ENCODE data around the gene GEMIN7.
A peak's percentile ranks its signal among the peaks of the same experiment; 100 is the strongest.
"Not testable (repeated sequence)": the region's sequence is repeated elsewhere in the genome, so short reads cannot be mapped to it uniquely, and the experiment has no call there.

GEMIN7 gene

DNA sequence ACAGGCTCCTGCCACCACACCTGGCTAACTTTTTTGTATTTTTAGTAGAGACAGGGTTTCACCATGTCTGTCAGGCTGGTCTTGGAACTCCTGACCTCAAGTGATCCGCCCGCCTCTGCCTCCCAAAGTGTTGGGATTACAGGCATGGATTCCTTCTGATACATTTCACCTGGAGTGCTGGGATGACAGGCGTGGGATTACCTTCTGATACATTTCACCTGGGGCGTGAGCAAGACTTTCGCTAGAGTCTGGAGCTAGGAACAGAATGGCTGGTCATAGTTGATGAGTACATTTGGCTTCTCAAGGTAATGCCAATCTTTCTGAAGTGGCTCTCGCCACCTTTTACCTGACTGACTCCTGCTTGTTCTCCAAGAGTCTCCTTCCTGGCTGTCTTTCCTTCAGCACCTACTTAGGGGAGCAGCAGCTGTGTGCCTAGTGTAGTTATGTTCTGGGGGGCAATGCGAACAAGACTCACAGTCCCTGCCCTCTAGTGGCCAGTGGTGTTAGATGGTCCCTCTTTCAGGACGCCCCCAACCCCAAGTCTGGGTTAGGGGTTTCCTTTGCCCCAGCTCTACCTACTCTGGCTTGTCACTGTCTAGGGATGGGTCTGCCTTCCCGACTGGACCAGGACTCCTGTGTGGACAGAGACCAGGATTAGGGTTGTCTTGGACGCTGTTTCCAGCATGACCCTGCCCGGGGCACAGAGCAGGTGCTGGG, 33.2 kb downstream of the GEMIN7 start:
- Histone ChIP-seq H3K9ac (ENCODE audit: low read depth, low read length) (no peak overlapping the region), H3K36me3 (ENCODE audit: control insufficient read depth, insufficient read depth, low read length) (no peaks in the 10 kb centered on the region), H3K27me3 (ENCODE audit: control insufficient read depth, insufficient read depth, low read length) (no peaks in the 10 kb centered on the region), H3K9me3 (ENCODE audit: control insufficient read depth, insufficient read depth, low read length) (no peaks in the 10 kb centered on the region), H3K4me1 (ENCODE audit: control insufficient read depth, insufficient read depth, low read length) (no peaks in the 10 kb centered on the region), H3K4me3 (ENCODE audit: low read depth, low read length) (no peak overlapping the region), H3K27ac (ENCODE audit: low read depth, low read length) (no peak overlapping the region)

GRCh38 chr19:45113628-45114027, 34.6 kb downstream of the GEMIN7 start:
- Histone ChIP-seq H3K27ac (ENCODE audit: low read depth, low read length) (no peak overlapping the region), H3K4me3 (ENCODE audit: low read depth, low read length) (no peak overlapping the region), H3K4me1 (ENCODE audit: control insufficient read depth, insufficient read depth, low read length) (no peaks in the 10 kb centered on the region), H3K9me3 (ENCODE audit: control insufficient read depth, insufficient read depth, low read length) (no peaks in the 10 kb centered on the region), H3K27me3 (ENCODE audit: control insufficient read depth, insufficient read depth, low read length) (no peaks in the 10 kb centered on the region), H3K9ac (ENCODE audit: low read depth, low read length) (no peak overlapping the region), H3K36me3 (ENCODE audit: control insufficient read depth, insufficient read depth, low read length) (no peaks in the 10 kb centered on the region)

DNA sequence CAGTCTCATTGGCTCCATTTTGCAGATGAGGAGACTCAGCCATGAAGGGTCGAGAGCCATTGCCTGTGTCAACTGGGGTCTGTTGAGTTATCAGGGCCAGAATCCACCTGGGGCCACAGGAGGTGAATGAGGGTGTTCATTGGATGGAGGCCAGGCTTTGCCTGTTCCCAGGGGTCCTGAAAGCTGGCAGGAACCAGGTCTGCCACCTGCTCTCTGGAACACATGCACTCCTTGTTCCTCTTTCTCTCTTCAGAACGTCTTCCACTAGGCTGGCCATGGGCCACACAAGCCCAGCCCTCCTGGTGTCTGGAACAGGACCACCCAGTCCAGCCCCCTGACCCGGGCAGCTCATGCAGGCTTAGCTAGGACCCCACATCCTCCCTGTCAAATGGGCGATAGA, 35.1 kb downstream of the GEMIN7 start:
- Histone ChIP-seq H3K4me3 (ENCODE audit: low read depth, low read length) (no peak overlapping the region), H3K9me3 (ENCODE audit: control insufficient read depth, insufficient read depth, low read length) (no peaks in the 10 kb centered on the region), H3K36me3 (ENCODE audit: control insufficient read depth, insufficient read depth, low read length) (no peaks in the 10 kb centered on the region), H3K27me3 (ENCODE audit: control insufficient read depth, insufficient read depth, low read length) (no peaks in the 10 kb centered on the region), H3K4me1 (ENCODE audit: control insufficient read depth, insufficient read depth, low read length) (no peaks in the 10 kb centered on the region), H3K27ac (ENCODE audit: low read depth, low read length) (no peak overlapping the region), H3K9ac (ENCODE audit: low read depth, low read length) (no peak overlapping the region)

- Histone ChIP-seq H3K27ac (ENCODE audit: low read depth, low read length) (no peak overlapping the region), H3K36me3 (ENCODE audit: control insufficient read depth, insufficient read depth, low read length) (no peaks in the 10 kb centered on the region), H3K9ac (ENCODE audit: low read depth, low read length) (no peak overlapping the region), H3K4me1 (ENCODE audit: control insufficient read depth, insufficient read depth, low read length) (no peaks in the 10 kb centered on the region), H3K9me3 (ENCODE audit: control insufficient read depth, insufficient read depth, low read length) (no peaks in the 10 kb centered on the region), H3K4me3 (ENCODE audit: low read depth, low read length) (no peak overlapping the region), H3K27me3 (ENCODE audit: control insufficient read depth, insufficient read depth, low read length) (no peaks in the 10 kb centered on the region)
These were observed 37.0 kb downstream of the GEMIN7 start for GRCh38 chr19:45115809-45116615.

DNA sequence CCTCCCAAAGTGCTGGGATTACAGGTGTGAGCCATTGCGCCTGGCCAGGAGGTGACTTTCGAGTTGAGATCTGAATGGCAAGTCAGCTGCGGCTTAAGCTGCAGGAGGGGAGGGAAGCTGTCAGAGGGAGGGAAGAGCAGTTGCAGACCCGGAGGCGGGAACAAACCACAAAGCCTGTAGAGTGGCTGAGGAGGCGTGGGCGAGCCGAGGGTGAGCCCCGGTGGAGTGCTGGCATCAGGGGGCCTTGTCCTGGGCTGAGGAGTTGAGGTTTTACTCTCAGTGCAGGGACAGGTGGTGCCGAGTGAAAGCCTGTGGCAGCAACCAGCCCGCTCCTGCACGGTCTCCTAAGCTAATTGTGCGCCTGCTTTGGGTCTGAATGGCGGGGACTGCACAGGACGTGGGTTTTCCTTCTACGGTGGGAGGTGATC, 38.1 kb downstream of the GEMIN7 start:
- no peak overlapping the region for H3K4me3 ChIP-seq (ENCODE audit: low read depth, low read length)
- no peak overlapping the region for H3K9ac ChIP-seq (ENCODE audit: low read depth, low read length)
- no peaks in the 10 kb centered on the region for H3K27me3 ChIP-seq (ENCODE audit: control insufficient read depth, insufficient read depth, low read length)
- H3K4me1 ChIP-seq (ENCODE audit: control insufficient read depth, insufficient read depth, low read length), result no peaks in the 10 kb centered on the region
- peak overlapping the region; percentile 40 for H3K27ac ChIP-seq (ENCODE audit: low read depth, low read length)
- no peaks in the 10 kb centered on the region for H3K36me3 ChIP-seq (ENCODE audit: control insufficient read depth, insufficient read depth, low read length)
- H3K9me3 ChIP-seq (ENCODE audit: control insufficient read depth, insufficient read depth, low read length), result no peaks in the 10 kb centered on the region

- peak overlapping the region; percentile 40 for H3K27ac ChIP-seq (ENCODE audit: low read depth, low read length)
- H3K9ac ChIP-seq (ENCODE audit: low read depth, low read length), result no peak overlapping the region
These were observed 38.6 kb downstream of the GEMIN7 start for GRCh38 chr19:45117671-45118070.

GRCh38 chr19:45118106-45118505, 39.0 kb downstream of the GEMIN7 start:
- no peaks in the 10 kb centered on the region for H3K27me3 ChIP-seq (ENCODE audit: control insufficient read depth, insufficient read depth, low read length)
- H3K4me3 ChIP-seq (ENCODE audit: low read depth, low read length), result no peak overlapping the region
- H3K4me1 ChIP-seq (ENCODE audit: control insufficient read depth, insufficient read depth, low read length), result no peaks in the 10 kb centered on the region
- no peak overlapping the region for H3K9ac ChIP-seq (ENCODE audit: low read depth, low read length)
- H3K27ac ChIP-seq (ENCODE audit: low read depth, low read length), result no peak overlapping the region
- H3K9me3 ChIP-seq (ENCODE audit: control insufficient read depth, insufficient read depth, low read length), result no peaks in the 10 kb centered on the region
- no peaks in the 10 kb centered on the region for H3K36me3 ChIP-seq (ENCODE audit: control insufficient read depth, insufficient read depth, low read length)

More at GRCh38 chr19:45117671-45118070, 38.6 kb downstream of the GEMIN7 start:
- H3K27me3 ChIP-seq (ENCODE audit: control insufficient read depth, insufficient read depth, low read length), result no peaks in the 10 kb centered on the region
- H3K36me3 ChIP-seq (ENCODE audit: control insufficient read depth, insufficient read depth, low read length), result no peaks in the 10 kb centered on the region
- H3K4me1 ChIP-seq (ENCODE audit: control insufficient read depth, insufficient read depth, low read length), result no peaks in the 10 kb centered on the region
- no peak overlapping the region for H3K4me3 ChIP-seq (ENCODE audit: low read depth, low read length)
- H3K9me3 ChIP-seq (ENCODE audit: control insufficient read depth, insufficient read depth, low read length), result no peaks in the 10 kb centered on the region

DNA sequence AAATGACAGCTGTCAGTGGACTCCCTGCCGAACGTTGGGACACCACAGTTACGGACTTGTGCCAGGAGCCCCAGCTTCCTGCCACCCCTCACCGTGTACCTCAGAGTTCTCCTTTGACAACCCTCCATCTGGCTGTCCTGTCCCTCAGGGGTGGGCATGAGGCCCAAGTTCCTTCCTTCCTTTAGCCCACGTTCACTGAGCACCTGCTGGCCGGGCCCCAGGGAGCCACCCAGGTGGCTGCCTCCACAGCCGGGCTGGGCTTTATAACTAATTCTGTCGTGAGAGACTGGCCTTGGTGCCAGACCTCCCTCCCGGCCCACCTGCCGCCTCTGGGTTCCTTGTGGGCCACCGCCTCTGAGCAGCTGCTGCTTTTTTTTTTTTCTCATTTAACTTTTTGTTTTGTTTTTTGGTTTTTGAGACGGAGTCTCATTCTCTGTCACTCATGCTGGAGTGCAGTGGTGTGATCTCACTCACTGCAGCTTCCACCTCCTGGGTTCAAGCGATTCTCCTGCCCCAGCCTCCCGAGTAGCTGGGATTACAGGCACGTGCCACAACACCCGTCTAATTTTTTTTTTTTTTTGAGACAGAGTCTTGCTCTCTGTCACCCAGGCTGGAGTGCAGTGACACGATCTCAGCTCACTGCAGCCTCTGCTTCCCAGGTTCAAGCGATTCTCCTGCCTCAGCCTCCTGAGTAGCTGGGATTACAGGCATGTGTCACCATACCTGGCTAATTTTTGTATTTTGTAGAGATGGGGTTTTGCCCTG, 39.7 kb downstream of the GEMIN7 start:
- H3K27me3 ChIP-seq (ENCODE audit: control insufficient read depth, insufficient read depth, low read length); H3K9me3 ChIP-seq (ENCODE audit: control insufficient read depth, insufficient read depth, low read length); H3K4me3 ChIP-seq (ENCODE audit: low read depth, low read length); H3K9ac ChIP-seq (ENCODE audit: low read depth, low read length); H3K36me3 ChIP-seq (ENCODE audit: control insufficient read depth, insufficient read depth, low read length); H3K27ac ChIP-seq (ENCODE audit: low read depth, low read length); H3K4me1 ChIP-seq (ENCODE audit: control insufficient read depth, insufficient read depth, low read length): not testable (repeated sequence)

DNA sequence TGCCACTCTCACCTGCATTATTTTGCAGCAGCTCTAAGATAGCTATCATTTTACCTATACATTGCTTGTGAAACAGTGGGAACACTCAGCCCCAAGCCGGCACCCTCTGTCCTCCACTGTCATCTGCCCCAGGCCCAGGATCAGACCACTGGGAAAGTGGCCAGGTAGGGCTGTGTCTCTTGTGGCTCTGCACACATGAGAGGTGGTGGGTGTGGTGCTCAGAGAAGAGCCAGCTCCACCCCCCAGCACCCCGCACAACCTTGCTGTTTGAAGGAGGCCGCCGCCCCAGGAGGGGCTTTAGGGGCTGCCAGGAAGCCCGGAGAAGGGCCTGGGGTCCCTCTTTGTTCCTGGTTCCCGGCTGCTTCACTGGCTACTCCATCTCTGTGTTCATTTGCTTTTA, 40.5 kb downstream of the GEMIN7 start:
- Histone ChIP-seq H3K9ac (ENCODE audit: low read depth, low read length) (no peak overlapping the region), H3K27ac (ENCODE audit: low read depth, low read length) (no peak overlapping the region), H3K4me3 (ENCODE audit: low read depth, low read length) (no peak overlapping the region), H3K27me3 (ENCODE audit: control insufficient read depth, insufficient read depth, low read length) (no peaks in the 10 kb centered on the region), H3K9me3 (ENCODE audit: control insufficient read depth, insufficient read depth, low read length) (no peaks in the 10 kb centered on the region), H3K4me1 (ENCODE audit: control insufficient read depth, insufficient read depth, low read length) (no peaks in the 10 kb centered on the region), H3K36me3 (ENCODE audit: control insufficient read depth, insufficient read depth, low read length) (no peaks in the 10 kb centered on the region)

DNA sequence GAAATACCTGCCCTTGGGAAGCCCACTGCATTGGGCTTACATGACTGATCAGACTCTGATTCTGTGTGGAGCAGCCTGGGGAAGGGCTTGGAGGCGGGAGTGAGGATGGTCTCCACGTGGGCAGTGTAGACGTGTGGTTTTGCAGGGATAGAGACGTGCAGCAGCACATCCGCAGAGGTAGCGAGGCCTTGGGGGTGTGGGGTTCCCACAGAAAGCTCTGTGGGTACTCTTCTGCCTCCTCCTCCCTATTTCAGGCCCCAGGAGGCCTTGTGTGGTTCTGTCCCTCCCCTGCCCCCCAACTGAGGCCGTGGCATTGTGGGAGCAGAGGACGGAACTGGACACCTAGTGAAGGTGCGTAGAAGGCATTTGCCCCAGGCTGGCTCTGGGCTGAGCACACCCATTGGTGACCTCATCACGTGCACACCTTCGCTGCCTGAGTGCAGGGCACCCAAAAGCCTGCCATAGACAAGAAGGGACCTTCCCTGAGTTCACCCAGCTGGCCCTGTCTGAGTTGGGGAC, 42.8 kb downstream of the GEMIN7 start:
- H3K27me3 ChIP-seq (ENCODE audit: control insufficient read depth, insufficient read depth, low read length), result no peaks in the 10 kb centered on the region
- no peaks in the 10 kb centered on the region for H3K36me3 ChIP-seq (ENCODE audit: control insufficient read depth, insufficient read depth, low read length)
- no peak overlapping the region for H3K4me3 ChIP-seq (ENCODE audit: low read depth, low read length)
- no peak overlapping the region for H3K27ac ChIP-seq (ENCODE audit: low read depth, low read length)
- H3K4me1 ChIP-seq (ENCODE audit: control insufficient read depth, insufficient read depth, low read length), result no peaks in the 10 kb centered on the region
- no peaks in the 10 kb centered on the region for H3K9me3 ChIP-seq (ENCODE audit: control insufficient read depth, insufficient read depth, low read length)
- H3K9ac ChIP-seq (ENCODE audit: low read depth, low read length), result no peak overlapping the region

All from HUES48 (cell line).